Measurements from ENCODE around the gene HSPA14. TPM values are rescaled to one million over a fixed set of nuclear protein-coding genes. Genes with fewer than 3 reads are reported as not detected.
"Not testable (repeated sequence)": the region's sequence is repeated elsewhere in the genome, so short reads cannot be mapped to it uniquely, and the experiment has no call there.

Gene HSPA14
- total and polyA plus RNA-seq, 12 donors, result 5.4 to 20.0 (median 12.2) TPM

DNA sequence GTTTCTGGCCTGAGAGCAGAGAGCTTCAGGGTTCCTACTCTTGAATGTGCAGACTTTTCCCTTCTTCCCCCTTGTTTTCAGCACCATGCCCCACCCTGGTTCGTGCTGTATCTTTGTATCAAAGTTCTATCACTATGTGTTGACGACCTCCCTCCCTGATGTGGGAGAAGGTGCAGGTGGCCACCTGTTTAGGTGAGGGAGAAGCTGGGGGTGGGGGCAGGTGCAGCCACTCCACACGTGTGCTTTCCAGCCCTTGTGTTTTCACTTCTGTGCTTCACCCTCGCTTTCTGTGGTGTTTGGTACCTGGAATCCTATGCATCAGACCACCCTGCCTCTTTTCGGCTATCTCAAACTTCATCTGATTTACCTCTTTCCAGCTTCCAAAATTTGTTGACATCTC lies 20.9 kb downstream of the HSPA14 start:
- WGBS, 4 donors, result 88 to 93% (median 90%) methylated on average over 5 of the region's 5 CpGs
- peaks cover 0 to 14% of the 10 kb centered on the region in 2 donors for H3K36me3 ChIP-seq (replicated peaks in 1 of 2)
- intact Hi-C loops (cut with DNase I), result no loop called here

DNA sequence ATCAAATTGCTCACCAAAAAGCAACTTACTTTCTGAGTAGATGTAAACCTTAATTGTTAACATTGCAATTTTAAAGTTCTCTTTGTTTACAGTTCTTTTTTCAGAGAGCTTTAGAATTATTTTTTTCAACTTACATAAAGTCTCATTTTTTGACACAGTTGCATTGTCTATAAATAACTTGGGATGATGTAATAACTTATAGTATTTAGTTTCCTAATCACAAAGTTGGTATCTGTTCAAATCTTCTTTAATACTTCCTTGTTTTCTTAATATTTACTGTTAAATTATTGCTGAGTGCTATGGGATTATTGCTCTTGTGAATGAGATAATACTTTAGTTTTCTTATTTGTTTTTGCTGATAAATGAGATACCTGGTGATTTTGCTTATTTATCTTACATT lies 21.7 kb downstream of the HSPA14 start:
- no peak for DNase-seq
- Histone ChIP-seq H3K27me3 (no peaks in the 10 kb centered on the region), H3K4me3 (no peak overlapping the region), H3K4me1 (replicated peaks in 1 of 2) (no peaks in the 10 kb centered on the region), H3K9me3 (replicated peaks in 1 of 3) (no peaks in the 10 kb centered on the region), H3K36me3 (replicated peaks in 1 of 2) (peaks cover 0 to 14% of the 10 kb centered on the region in 2 donors), H3K27ac (no peak overlapping the region)
- intact Hi-C loops (cut with DNase I), result no loop called here
- TF ChIP-seq, protein P1, sequence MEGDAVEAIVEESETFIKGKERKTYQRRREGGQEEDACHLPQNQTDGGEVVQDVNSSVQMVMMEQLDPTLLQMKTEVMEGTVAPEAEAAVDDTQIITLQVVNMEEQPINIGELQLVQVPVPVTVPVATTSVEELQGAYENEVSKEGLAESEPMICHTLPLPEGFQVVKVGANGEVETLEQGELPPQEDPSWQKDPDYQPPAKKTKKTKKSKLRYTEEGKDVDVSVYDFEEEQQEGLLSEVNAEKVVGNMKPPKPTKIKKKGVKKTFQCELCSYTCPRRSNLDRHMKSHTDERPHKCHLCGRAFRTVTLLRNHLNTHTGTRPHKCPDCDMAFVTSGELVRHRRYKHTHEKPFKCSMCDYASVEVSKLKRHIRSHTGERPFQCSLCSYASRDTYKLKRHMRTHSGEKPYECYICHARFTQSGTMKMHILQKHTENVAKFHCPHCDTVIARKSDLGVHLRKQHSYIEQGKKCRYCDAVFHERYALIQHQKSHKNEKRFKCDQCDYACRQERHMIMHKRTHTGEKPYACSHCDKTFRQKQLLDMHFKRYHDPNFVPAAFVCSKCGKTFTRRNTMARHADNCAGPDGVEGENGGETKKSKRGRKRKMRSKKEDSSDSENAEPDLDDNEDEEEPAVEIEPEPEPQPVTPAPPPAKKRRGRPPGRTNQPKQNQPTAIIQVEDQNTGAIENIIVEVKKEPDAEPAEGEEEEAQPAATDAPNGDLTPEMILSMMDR (IDR thresholded peaks at IDR 0.05), result no peak
- TF ChIP-seq POLR2A (IDR thresholded peaks at IDR 0.05), result no peak

More for the DNA sequence above, 20.9 kb downstream of the HSPA14 start:
- Histone ChIP-seq H3K27ac (no peak overlapping the region), H3K4me3 (no peak overlapping the region), H3K4me1 (replicated peaks in 1 of 2) (no peaks in the 10 kb centered on the region), H3K9me3 (replicated peaks in 1 of 3) (no peaks in the 10 kb centered on the region), H3K27me3 (no peaks in the 10 kb centered on the region)
- no peak for DNase-seq
- no peak for TF ChIP-seq POLR2A (IDR thresholded peaks at IDR 0.05)
- TF ChIP-seq, protein P1 (IDR thresholded peaks at IDR 0.05), result no peak

DNA sequence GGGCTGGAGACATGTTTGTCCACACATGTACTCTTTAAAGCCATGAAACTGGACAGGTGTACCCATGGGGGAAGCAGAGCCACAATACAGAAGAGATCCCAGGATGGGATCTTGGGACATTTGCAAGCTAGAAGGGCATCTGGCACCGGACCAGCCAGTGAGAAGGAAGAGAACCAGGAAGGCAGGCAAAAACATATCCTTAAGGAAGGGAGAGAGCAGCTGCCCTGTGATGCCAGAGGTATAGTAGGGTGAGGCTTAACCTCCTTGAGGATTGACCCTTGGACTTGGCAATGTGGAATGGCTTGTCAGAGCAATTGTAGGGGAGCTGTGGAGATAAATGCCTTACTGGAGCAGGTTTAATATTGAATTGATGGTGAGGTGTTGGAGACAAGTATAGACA lies 22.7 kb downstream of the HSPA14 start:
- intact Hi-C loops (cut with DNase I), result no loop called here
- TF ChIP-seq, protein P1 (IDR thresholded peaks at IDR 0.05), result no peak
- no peak for TF ChIP-seq POLR2A (IDR thresholded peaks at IDR 0.05)
- WGBS, 4 donors, result 78 to 96% (median 92%) methylated on average over 1 of the region's 1 CpG
- Histone ChIP-seq H3K9me3 (replicated peaks in 1 of 3) (no peaks in the 10 kb centered on the region), H3K4me3 (no peak overlapping the region), H3K27ac (no peak overlapping the region), H3K36me3 (replicated peaks in 1 of 2) (peaks cover 0 to 14% of the 10 kb centered on the region in 2 donors), H3K27me3 (no peaks in the 10 kb centered on the region), H3K4me1 (replicated peaks in 1 of 2) (no peaks in the 10 kb centered on the region)
- no peak for DNase-seq

DNA sequence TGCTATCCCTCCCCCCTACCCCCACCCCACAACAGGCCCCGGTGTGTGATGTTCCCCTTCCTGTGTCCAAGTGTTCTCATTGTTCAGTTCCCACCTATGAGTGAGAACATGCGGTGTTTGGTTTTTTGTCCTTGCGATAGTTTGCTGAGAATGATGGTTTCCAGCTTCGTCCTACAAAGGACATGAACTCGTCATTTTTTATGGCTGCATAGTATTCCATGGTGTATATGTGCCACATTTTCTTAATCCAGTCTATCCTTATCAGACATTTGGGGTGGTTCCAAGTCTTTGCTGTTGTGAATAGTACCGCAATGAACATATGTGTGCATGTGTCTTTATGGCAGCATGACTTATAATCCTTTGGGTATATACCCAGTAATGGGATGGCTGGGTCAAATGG lies 26.4 kb downstream of the HSPA14 start:
- H3K27me3 ChIP-seq; H3K4me3 ChIP-seq; intact Hi-C loops (cut with DNase I); H3K9me3 ChIP-seq (replicated peaks in 1 of 3); H3K4me1 ChIP-seq (replicated peaks in 1 of 2); DNase-seq; H3K27ac ChIP-seq: not testable (repeated sequence)
- peaks cover 0 to 32% of the 10 kb centered on the region in 2 donors for H3K36me3 ChIP-seq (replicated peaks in 1 of 2)
- 95 to 98% (median 97%) methylated on average over 6 of the region's 6 CpGs for WGBS, 4 donors

DNA sequence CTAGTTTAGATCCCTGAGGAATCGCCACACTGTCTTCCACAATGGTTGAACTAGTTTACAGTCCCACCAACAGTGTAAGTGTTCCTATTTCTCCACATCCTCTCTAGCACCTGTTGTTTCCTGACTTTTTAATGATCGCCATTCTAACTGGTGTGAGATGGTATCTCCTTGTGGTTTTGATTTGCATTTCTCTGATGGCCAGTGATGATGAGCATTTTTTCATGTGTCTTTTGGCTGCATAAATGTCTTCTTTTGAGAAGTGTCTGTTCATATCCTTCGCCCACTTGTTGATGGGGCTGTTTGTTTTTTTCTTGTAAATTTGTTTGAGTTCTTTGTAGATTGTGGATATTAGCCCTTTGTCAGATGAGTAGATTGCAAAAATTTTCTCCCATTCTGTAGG lies 26.8 kb downstream of the HSPA14 start:
- H3K27ac ChIP-seq; H3K9me3 ChIP-seq (replicated peaks in 1 of 3); H3K27me3 ChIP-seq; intact Hi-C loops (cut with DNase I); DNase-seq; H3K4me1 ChIP-seq (replicated peaks in 1 of 2); H3K4me3 ChIP-seq: not testable (repeated sequence)
- WGBS, 4 donors, result 91 to 100% (median 98%) methylated on average over 3 of the region's 3 CpGs
- peaks cover 0 to 36% of the 10 kb centered on the region in 2 donors for H3K36me3 ChIP-seq (replicated peaks in 1 of 2)

All from adrenal gland (tissue), 12 donors.